Prostate gland (tissue), 2 donors: ENCODE data around the gene BIK. TPM values are rescaled to one million over a fixed set of nuclear protein-coding genes. Genes with fewer than 3 reads are reported as not detected.

Experiments
- DNase-seq: peaks from one replicate; pipeline ENCODE4 v3.0.0-alpha.2; 2019; ENCODE audit warnings: low spot score
- H3K27ac ChIP-seq, 2 donors: fragments of 200-600 bp; sonication (generic); 2 replicates each; pipeline ENCODE4 v1.5.1; 2017 to 2019
- H3K27me3 ChIP-seq: fragments of 200-600 bp; sonication (generic); replicated peaks from 2 replicates; pipeline ENCODE4 v1.5.1; 2019; ENCODE audit not compliant: insufficient read depth
- H3K36me3 ChIP-seq, 2 donors: fragments of 200-600 bp; sonication (generic); 1 replicate in 1 of 2; 2 replicates in 1 of 2; pipeline versions ENCODE4 v1.5.1 to v1.8.1; 2017 to 2019
- H3K4me1 ChIP-seq: fragments of 200-600 bp; sonication (generic); replicated peaks from 2 replicates; pipeline ENCODE4 v1.5.1; 2019
- H3K4me3 ChIP-seq, 2 donors: fragments of 200-600 bp; sonication (generic); 2 replicates each; pipeline ENCODE4 v1.5.1; 2017 to 2019
- H3K9me3 ChIP-seq: fragments of 200-600 bp; sonication (generic); 2 replicates; pipeline ENCODE4 v1.5.1; 2017
- POLR2A ChIP-seq: fragments of 450-650 bp; IDR thresholded peaks from one replicate; pipeline ENCODE4 v1.6.1; 2016; ENCODE audit warnings: antibody characterized with exemption, mild to moderate bottlenecking
- POLR2AphosphoS5 ChIP-seq: sonication (generic); formaldehyde crosslinking; IDR thresholded peaks from one replicate; pipeline ENCODE4 v1.6.1; 2017; ENCODE audit warnings: antibody characterized with exemption
- WGBS: methylation state at CpG from one replicate; pipeline ENCODE4 v1.1.5; 2018; 5-methylcytosine and 5-hydroxymethylcytosine counted together
- intact Hi-C: fragments of 100-400 bp; cut with DNase I; formaldehyde crosslinking; loops from one replicate; pipeline ENCODE4 v1.14.2; 2022
- total RNA-seq, 2 donors: library from RNA; depleted of rRNA; stranded (reverse); fragments of >200 nt; gene quantifications; one replicate each; pipeline ENCODE4 v1.1.0, GENCODE V29; 2016
- TF ChIP-seq, protein P1 (sequence below), 4 experiments: fragments of 200-600 bp in 2 of 4; fragments of 450-650 bp in 2 of 4; sonication (generic) in 2 of 4; IDR thresholded peaks; 1 replicate in 3 of 4; 2 replicates in 1 of 4; pipeline ENCODE4 v1.5.1; 2016 to 2019; ENCODE audit warnings: antibody characterized with exemption in 4 of 4, mild to moderate bottlenecking in 2 of 4, moderate library complexity in 2 of 4

BIK gene
- total RNA-seq, 2 donors from 2014 or later, result 22.1 to 68.4 TPM

DNA sequence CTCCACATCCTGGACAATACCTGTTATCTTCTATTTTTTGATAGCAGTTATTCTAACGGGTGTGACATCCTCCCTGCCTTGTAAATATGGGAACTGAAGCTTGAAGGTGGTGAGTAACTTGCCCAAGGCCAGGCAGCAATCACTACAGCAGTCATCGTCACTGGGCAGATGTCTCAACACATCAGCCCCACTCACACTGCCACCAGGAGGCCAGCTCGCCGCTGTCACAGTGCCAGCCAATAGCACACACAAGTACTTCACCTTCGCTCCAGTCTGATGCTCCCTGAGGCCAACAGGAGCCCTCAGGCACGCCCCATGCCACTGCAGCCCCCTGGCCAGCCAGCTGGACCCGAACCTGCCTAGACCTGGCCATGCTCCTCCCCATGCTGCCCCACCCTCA is 16.5 kb upstream of the BIK start:
- Histone ChIP-seq H3K4me1 (no peaks in the 10 kb centered on the region), H3K4me3 (no peak overlapping the region), H3K27ac (no peak overlapping the region), H3K36me3 (no peaks in the 10 kb centered on the region), H3K9me3 (no peaks in the 10 kb centered on the region), H3K27me3 (no peaks in the 10 kb centered on the region)
- TF ChIP-seq POLR2AphosphoS5, result no peak
- TF ChIP-seq POLR2A, result no peak
- TF ChIP-seq, protein P1, sequence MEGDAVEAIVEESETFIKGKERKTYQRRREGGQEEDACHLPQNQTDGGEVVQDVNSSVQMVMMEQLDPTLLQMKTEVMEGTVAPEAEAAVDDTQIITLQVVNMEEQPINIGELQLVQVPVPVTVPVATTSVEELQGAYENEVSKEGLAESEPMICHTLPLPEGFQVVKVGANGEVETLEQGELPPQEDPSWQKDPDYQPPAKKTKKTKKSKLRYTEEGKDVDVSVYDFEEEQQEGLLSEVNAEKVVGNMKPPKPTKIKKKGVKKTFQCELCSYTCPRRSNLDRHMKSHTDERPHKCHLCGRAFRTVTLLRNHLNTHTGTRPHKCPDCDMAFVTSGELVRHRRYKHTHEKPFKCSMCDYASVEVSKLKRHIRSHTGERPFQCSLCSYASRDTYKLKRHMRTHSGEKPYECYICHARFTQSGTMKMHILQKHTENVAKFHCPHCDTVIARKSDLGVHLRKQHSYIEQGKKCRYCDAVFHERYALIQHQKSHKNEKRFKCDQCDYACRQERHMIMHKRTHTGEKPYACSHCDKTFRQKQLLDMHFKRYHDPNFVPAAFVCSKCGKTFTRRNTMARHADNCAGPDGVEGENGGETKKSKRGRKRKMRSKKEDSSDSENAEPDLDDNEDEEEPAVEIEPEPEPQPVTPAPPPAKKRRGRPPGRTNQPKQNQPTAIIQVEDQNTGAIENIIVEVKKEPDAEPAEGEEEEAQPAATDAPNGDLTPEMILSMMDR (IDR thresholded peaks at IDR 0.05), result no peak
- intact Hi-C loops, result loop anchor here (10.0 kb wide), 1 partner anchor 319 kb away; no protein-coding TSS in a partner anchor
- 37% methylated on average over 7 of the region's 7 CpGs for WGBS
- no peak for DNase-seq

GRCh38 chr22:43094551-43094950 is 16.0 kb upstream of the BIK start:
- no peaks in the 10 kb centered on the region for H3K27me3 ChIP-seq
- TF ChIP-seq POLR2A (no peak), POLR2AphosphoS5 (no peak)
- TF ChIP-seq, protein P1 (IDR thresholded peaks at IDR 0.05), result no peak
- WGBS, result 51% methylated on average over 4 of the region's 4 CpGs
- H3K4me3 ChIP-seq, result no peak overlapping the region
- H3K27ac ChIP-seq, result no peak overlapping the region
- no peaks in the 10 kb centered on the region for H3K4me1 ChIP-seq
- intact Hi-C loops, result loop anchor here (10.0 kb wide), 1 partner anchor 320 kb away; no protein-coding TSS in a partner anchor
- H3K36me3 ChIP-seq, result no peaks in the 10 kb centered on the region
- no peaks in the 10 kb centered on the region for H3K9me3 ChIP-seq
- DNase-seq, result no peak

- Histone ChIP-seq H3K4me1 (no peaks in the 10 kb centered on the region), H3K9me3 (no peaks in the 10 kb centered on the region), H3K4me3 (no peak overlapping the region), H3K36me3 (no peaks in the 10 kb centered on the region), H3K27me3 (no peaks in the 10 kb centered on the region), H3K27ac (no peak overlapping the region)
- WGBS, result 93% methylated on average over 8 of the region's 8 CpGs
- TF ChIP-seq POLR2AphosphoS5 (no peak), POLR2A (no peak)
- TF ChIP-seq, protein P1 (IDR thresholded peaks at IDR 0.05), result no peak
- intact Hi-C loops, result loop anchor here (10.0 kb wide), 1 partner anchor 322 kb away; no protein-coding TSS in a partner anchor
- no peak for DNase-seq
These were observed 14.1 kb upstream of the BIK start for GRCh38 chr22:43096420-43096819.

DNA sequence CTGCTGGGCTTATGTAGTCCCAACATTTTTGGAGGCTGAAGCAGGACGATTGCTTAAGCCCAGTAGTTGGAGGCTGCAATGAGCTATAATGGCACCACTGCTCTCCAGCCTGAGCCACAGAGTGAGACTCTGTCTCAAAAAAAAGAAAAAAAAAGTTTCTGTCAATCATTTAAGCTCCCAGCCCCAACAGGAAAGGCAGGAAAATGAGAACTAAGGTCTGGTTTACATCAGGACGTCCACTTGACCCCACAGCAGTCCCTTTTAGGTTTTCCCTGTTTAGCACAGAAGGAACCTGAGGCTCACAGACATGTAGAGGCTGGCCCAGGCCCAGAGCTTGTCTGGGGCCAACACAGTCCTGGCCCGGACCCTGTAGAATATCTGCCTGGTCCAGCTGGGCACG is 12.2 kb upstream of the BIK start:
- Histone ChIP-seq H3K4me1 (no peaks in the 10 kb centered on the region), H3K36me3 (no peaks in the 10 kb centered on the region), H3K27ac (no peak overlapping the region), H3K27me3 (no peaks in the 10 kb centered on the region), H3K4me3 (no peak overlapping the region), H3K9me3 (no peaks in the 10 kb centered on the region)
- DNase-seq, result no peak
- intact Hi-C loops, result loop anchor here (10.0 kb wide), 1 partner anchor 324 kb away; no protein-coding TSS in a partner anchor
- 62% methylated on average over 4 of the region's 4 CpGs for WGBS
- TF ChIP-seq POLR2A (no peak), POLR2AphosphoS5 (no peak)
- TF ChIP-seq, protein P1 (IDR thresholded peaks at IDR 0.05), result no peak

GRCh38 chr22:43099095-43099494 is 11.5 kb upstream of the BIK start:
- Histone ChIP-seq H3K36me3 (no peaks in the 10 kb centered on the region), H3K9me3 (no peaks in the 10 kb centered on the region), H3K27me3 (no peaks in the 10 kb centered on the region), H3K4me3 (no peak overlapping the region), H3K4me1 (no peaks in the 10 kb centered on the region), H3K27ac (no peak overlapping the region)
- TF ChIP-seq POLR2AphosphoS5 (no peak), POLR2A (no peak)
- TF ChIP-seq, protein P1 (IDR thresholded peaks at IDR 0.05), result no peak
- WGBS, result 52% methylated on average over 4 of the region's 4 CpGs
- DNase-seq, result no peak
- intact Hi-C loops, result loop anchor here (10.0 kb wide), 1 partner anchor 324 kb away; no protein-coding TSS in a partner anchor
